Measurements from ENCODE around the gene SLC19A3. TPM values are rescaled to one million over a fixed set of nuclear protein-coding genes. Genes with fewer than 3 reads are reported as not detected.

The SLC19A3 gene
- total and polyA plus RNA-seq, 8 donors = 1.0 to 7.1 (median 3.1) TPM

- peak overlapping the region in 2 of 4 donors; percentile 22 to 32 for H3K27ac ChIP-seq
- no peaks in the 10 kb centered on the region for H3K4me1 ChIP-seq
- no peak for DNase-seq
- FAIRE-seq = no peak
- TF ChIP-seq CTCF (IDR thresholded peaks at IDR 0.05) = no peak
- no peaks in the 10 kb centered on the region for H3K27me3 ChIP-seq
- H3K9me3 ChIP-seq = no peaks in the 10 kb centered on the region
- 51 to 67% methylated on average over 3 of the region's 3 CpGs for WGBS, 2 donors
- intact Hi-C loops (cut with DNase I) = no loop called here
- H3K4me3 ChIP-seq = no peak overlapping the region
- peak in 1 of 4 donors; percentile 21 for ATAC-seq
- H3K36me3 ChIP-seq = no peaks in the 10 kb centered on the region
These were observed 13.9 kb downstream of the SLC19A3 start for GRCh38 chr2:227703961-227704360.

GRCh38 chr2:227703280-227703732 lies 14.5 kb downstream of the SLC19A3 start:
- Histone ChIP-seq H3K27ac (peak overlapping the region in 2 of 4 donors; percentile 22 to 32), H3K9me3 (no peaks in the 10 kb centered on the region), H3K4me3 (no peak overlapping the region), H3K36me3 (no peaks in the 10 kb centered on the region), H3K27me3 (no peaks in the 10 kb centered on the region), H3K4me1 (no peaks in the 10 kb centered on the region)
- peak; percentile 56 to 90 (median 84) for ATAC-seq
- DNase-seq = peak in 2 of 6 donors; percentile 9 to 21
- no peak for FAIRE-seq
- TF ChIP-seq CTCF (IDR thresholded peaks at IDR 0.05) = no peak
- 9 to 15% methylated on average over 4 of the region's 4 CpGs for WGBS, 2 donors
- intact Hi-C loops (cut with DNase I) = no loop called here

GRCh38 chr2:227701556-227701955 lies 16.3 kb downstream of the SLC19A3 start:
- Histone ChIP-seq H3K36me3 (no peaks in the 10 kb centered on the region), H3K4me3 (no peak overlapping the region), H3K4me1 (no peaks in the 10 kb centered on the region), H3K9me3 (no peaks in the 10 kb centered on the region), H3K27me3 (no peaks in the 10 kb centered on the region), H3K27ac (no peak overlapping the region)
- intact Hi-C loops (cut with DNase I) = no loop called here
- 26 to 39% methylated on average over 3 of the region's 3 CpGs for WGBS, 2 donors
- ATAC-seq (no peak), DNase-seq (no peak), FAIRE-seq (no peak)
- no peak for TF ChIP-seq CTCF (IDR thresholded peaks at IDR 0.05)

DNA sequence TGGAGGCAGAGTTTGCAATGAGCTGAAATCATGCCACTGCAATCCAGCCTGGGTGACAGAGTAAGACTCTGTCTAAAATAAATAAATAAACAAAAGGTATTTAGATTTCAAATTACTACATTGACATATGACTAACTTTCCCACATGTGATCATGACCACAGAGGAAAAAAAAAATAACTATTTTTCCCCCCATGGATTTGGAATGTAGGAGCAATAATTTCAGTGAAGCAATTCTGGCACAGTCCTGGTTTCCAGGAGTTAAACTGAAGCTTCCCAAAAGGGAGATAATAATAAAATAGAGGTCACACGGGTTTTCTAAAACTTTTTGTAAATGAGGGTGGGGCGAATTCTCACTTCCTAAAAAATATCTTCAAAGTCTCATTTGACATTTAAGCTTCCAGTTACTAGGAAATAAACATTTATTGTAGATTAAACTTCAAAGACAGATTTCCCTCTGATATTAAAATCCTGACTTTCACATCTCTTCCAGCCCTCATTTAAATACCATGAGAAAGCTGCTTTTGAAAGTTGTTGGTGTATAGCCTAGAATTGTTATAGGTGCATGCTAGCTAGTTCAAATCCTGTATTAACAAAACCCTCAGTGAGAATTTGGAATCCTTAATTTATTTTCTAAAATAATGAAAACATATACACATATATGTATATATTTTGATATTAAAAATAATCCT lies 20.7 kb downstream of the SLC19A3 start:
- TF ChIP-seq CTCF (IDR thresholded peaks at IDR 0.05) = no peak
- no peaks in the 10 kb centered on the region for H3K27me3 ChIP-seq
- H3K4me3 ChIP-seq = no peak overlapping the region
- intact Hi-C loops (cut with DNase I) = no loop called here
- H3K36me3 ChIP-seq = no peaks in the 10 kb centered on the region
- FAIRE-seq = no peak
- no peaks in the 10 kb centered on the region for H3K9me3 ChIP-seq
- no peaks in the 10 kb centered on the region for H3K4me1 ChIP-seq
- 32 to 47% methylated on average over 2 of the region's 2 CpGs for WGBS, 2 donors
- no peak for ATAC-seq
- no peak for DNase-seq
- no peak overlapping the region for H3K27ac ChIP-seq

- intact Hi-C loops (cut with DNase I) = no loop called here
- TF ChIP-seq CTCF (IDR thresholded peaks at IDR 0.05) = no peak
- H3K27me3 ChIP-seq = no peaks in the 10 kb centered on the region
- no peaks in the 10 kb centered on the region for H3K36me3 ChIP-seq
- DNase-seq (no peak), FAIRE-seq (no peak), ATAC-seq (no peak)
- H3K27ac ChIP-seq = no peak overlapping the region
- 86 to 92% methylated on average over 3 of the region's 3 CpGs for WGBS, 2 donors
- H3K4me3 ChIP-seq = no peak overlapping the region
- H3K9me3 ChIP-seq = no peaks in the 10 kb centered on the region
- H3K4me1 ChIP-seq = no peaks in the 10 kb centered on the region
These were observed 30.6 kb downstream of the SLC19A3 start for GRCh38 chr2:227687189-227687588.

Measured in pancreas (tissue), 10 donors.